MCF 10A (cell line): ENCODE measurements around the gene ZNF385A. TPM values are rescaled to one million over a fixed set of nuclear protein-coding genes. Genes with fewer than 3 reads are reported as not detected.

Source experiments
- BruUV-seq: library from RNA; stranded (reverse); fragments of 400-500 nt; replicated peaks from 2 replicates; lab custom pipeline; 2021; lab: Mats Ljungman, UMichigan
- CTCF ChIA-PET: fragments of 300-600 bp; sonication (Branson Sonifier 250); formaldehyde crosslinking; extraction: SDS; loops from one replicate; lab custom pipeline; 2021; ENCODE audit warnings: antibody characterized with exemption, inconsistent platforms; lab: Yijun Ruan, JAX
- POLR2A ChIA-PET: fragments of 300-600, 350-650 bp; sonication (Branson Sonifier 250); formaldehyde crosslinking; extraction: SDS; loops from one replicate; lab custom pipeline; 2020; ENCODE audit warnings: antibody characterized with exemption, inconsistent platforms; lab: Yijun Ruan, JAX
- DNase-seq: peaks from one replicate; pipeline ENCODE4 v3.0.0-alpha.2; 2018; ENCODE audit not compliant: unreplicated experiment
- H3K27ac Mint-ChIP-seq: one replicate; pipeline ENCODE4 v1.8.0; 2022; ENCODE audit warnings: mild to moderate bottlenecking, low read depth, mixed read lengths; ENCODE audit not compliant: unreplicated experiment
- H3K27me3 Mint-ChIP-seq: one replicate; pipeline ENCODE4 v1.8.0; 2022; ENCODE audit warnings: mixed read lengths; ENCODE audit not compliant: insufficient read depth, unreplicated experiment
- H3K36me3 Mint-ChIP-seq: one replicate; pipeline ENCODE4 v1.8.0; 2022; ENCODE audit warnings: mild to moderate bottlenecking, moderate library complexity, mixed read lengths; ENCODE audit not compliant: insufficient read depth, unreplicated experiment
- H3K4me1 Mint-ChIP-seq: one replicate; pipeline ENCODE4 v1.8.0; 2022; ENCODE audit warnings: mixed read lengths; ENCODE audit not compliant: insufficient read depth, unreplicated experiment
- H3K4me3 Mint-ChIP-seq: one replicate; pipeline ENCODE4 v1.8.0; 2022; ENCODE audit warnings: mild to moderate bottlenecking, moderate library complexity, mixed read lengths; ENCODE audit not compliant: unreplicated experiment
- H3K9me3 Mint-ChIP-seq: one replicate; pipeline ENCODE4 v1.8.0; 2022; ENCODE audit warnings: mixed read lengths; ENCODE audit not compliant: unreplicated experiment
- intact Hi-C: fragments of 100-400 bp; cut with micrococcal nuclease; formaldehyde crosslinking; loops from 2 replicates; pipeline ENCODE4 v1.14.1; 2022
- total RNA-seq: library from RNA; stranded (reverse); gene quantifications from 2 replicates; pipeline ENCODE4 v1.2.3, GENCODE V29; 2022
- TF ChIP-seq, protein P1 (sequence below): fragments of 200-600 bp; IDR thresholded peaks from one replicate; pipeline ENCODE4 v1.8.0; 2022; ENCODE audit warnings: antibody characterized with exemption, mild to moderate bottlenecking; ENCODE audit not compliant: unreplicated experiment

Gene ZNF385A
- total RNA-seq, 1 experiment from 2014 or later = 8.3 TPM

DNA sequence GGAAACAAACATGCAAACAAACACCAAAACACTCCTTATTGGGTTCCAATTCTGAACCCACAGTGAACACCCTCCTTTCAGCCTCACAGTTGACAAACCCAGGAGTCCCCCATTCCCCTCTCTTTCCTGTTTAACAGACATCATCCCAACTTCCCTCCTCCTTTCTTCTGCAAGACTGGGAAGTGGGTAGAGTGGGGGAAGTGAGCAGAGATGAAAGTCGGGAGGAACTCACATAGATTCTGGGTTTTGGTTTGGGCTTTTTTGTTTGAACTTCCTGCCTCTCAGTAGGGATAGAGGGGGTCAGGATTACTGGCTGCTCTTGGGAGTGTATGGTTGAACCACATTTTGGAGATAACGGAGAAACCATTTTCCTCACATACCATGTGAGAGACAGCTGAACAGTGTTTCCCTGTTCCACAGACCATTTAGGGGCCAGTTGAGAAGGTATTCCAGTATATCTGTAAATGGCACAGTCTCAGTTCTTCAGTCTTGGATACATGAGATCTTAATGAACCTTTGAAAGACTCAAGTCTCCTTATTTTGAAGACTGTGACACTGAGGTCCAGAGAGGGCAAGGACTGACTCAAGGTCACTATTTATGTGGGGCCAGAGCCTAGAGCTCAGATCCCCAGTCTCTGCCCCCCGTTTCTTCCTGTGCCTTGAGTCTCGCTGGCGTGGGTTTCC lies 16.4 kb downstream of the ZNF385A start:
- BruUV-seq = no TSS peak
- Mint-ChIP-seq H3K4me3 (no peak overlapping the region), H3K36me3 (no peaks in the 10 kb centered on the region), H3K4me1 (peaks cover 27% of the 10 kb centered on the region), H3K27ac (no peak overlapping the region), H3K27me3 (no peaks in the 10 kb centered on the region), H3K9me3 (no peaks in the 10 kb centered on the region)
- CTCF ChIA-PET = interaction anchor here (0.6 to 4.5 kb wide), 41 partner anchors 10 to 702 kb away, joined by 3 to 59 read pairs (median 4); partner anchors contain the start of gene NFE2
- TF ChIP-seq, protein P1, sequence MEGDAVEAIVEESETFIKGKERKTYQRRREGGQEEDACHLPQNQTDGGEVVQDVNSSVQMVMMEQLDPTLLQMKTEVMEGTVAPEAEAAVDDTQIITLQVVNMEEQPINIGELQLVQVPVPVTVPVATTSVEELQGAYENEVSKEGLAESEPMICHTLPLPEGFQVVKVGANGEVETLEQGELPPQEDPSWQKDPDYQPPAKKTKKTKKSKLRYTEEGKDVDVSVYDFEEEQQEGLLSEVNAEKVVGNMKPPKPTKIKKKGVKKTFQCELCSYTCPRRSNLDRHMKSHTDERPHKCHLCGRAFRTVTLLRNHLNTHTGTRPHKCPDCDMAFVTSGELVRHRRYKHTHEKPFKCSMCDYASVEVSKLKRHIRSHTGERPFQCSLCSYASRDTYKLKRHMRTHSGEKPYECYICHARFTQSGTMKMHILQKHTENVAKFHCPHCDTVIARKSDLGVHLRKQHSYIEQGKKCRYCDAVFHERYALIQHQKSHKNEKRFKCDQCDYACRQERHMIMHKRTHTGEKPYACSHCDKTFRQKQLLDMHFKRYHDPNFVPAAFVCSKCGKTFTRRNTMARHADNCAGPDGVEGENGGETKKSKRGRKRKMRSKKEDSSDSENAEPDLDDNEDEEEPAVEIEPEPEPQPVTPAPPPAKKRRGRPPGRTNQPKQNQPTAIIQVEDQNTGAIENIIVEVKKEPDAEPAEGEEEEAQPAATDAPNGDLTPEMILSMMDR = no peak
- intact Hi-C loops = loop anchor here (1.0 to 10.0 kb wide), 3 partner anchors 71 to 363 kb away; partner anchors contain the start of genes HOXC8 and HOXC9
- POLR2A ChIA-PET = interaction anchor here (0.7 to 1.4 kb wide), 8 partner anchors 9 to 154 kb away, joined by 3 to 9 read pairs (median 4); no protein-coding TSS in a partner anchor
- no peak for DNase-seq

DNA sequence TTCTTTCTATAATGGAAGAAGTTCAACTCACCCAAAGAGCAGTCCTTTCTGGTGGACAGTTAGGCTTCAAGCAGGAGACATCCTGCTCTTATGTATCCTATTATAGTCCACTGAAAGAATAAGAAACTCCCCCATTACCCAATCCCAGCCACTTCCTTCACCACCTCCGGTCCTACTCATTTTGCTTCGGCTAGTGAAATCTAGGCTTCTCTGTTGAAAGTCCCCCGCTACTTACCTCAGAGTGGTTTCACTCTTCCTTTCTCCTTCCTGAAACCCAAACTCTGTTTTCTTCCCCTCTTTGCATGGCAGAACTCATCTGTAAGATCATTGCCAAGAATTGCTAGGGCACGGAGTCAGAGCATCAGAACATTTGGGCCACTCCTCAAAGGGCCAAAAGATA lies 20.1 kb downstream of the ZNF385A start, which contains the start of gene GPR84:
Gene GPR84, minus strand, starts transcription at position 74 of the 400 bp plus-strand sequence. CDS start 635 bp downstream, outside the sequence.
- POLR2A ChIA-PET = no interaction called here
- Mint-ChIP-seq H3K4me1 (peaks cover 19% of the 10 kb centered on the region), H3K27me3 (no peaks in the 10 kb centered on the region), H3K36me3 (no peaks in the 10 kb centered on the region), H3K4me3 (no peak within 1 kb of the TSS), H3K27ac (no peak within 1 kb of the TSS), H3K9me3 (no peaks in the 10 kb centered on the region)
- intact Hi-C loops = loop anchor here (10.0 kb wide), 1 partner anchor 360 kb away; the partner anchor contains the start of genes HOXC8 and HOXC9
- BruUV-seq = no TSS peak
- CTCF ChIA-PET = no interaction called here
- TF ChIP-seq, protein P1 = no peak
- no peak for DNase-seq

DNA sequence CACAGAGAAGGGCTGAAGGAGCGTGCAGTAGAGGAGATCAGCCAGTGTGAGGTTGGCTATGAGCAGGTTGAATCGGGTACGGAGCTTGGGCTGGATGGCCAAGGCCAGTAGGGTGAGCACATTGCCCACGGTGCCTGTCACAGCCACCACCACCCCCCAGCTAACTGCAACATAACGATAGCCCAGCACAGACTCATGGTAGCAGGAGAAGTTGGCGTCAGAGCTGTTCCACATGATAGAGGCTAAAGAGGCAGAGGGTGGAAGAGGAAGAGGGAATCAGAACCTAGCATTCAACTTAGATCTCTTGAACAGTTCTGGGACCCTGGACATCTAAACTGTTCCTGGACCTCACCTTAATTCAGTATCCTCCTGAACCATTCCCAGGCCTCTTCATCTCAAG lies 20.9 kb downstream of the ZNF385A start:
- no peak overlapping the region for H3K27ac Mint-ChIP-seq
- H3K9me3 Mint-ChIP-seq = no peaks in the 10 kb centered on the region
- H3K36me3 Mint-ChIP-seq = no peaks in the 10 kb centered on the region
- POLR2A ChIA-PET = interaction anchor here (1.7 kb wide), 1 partner anchor 76 kb away, joined by 3 read pairs; no protein-coding TSS in a partner anchor
- BruUV-seq = no TSS peak
- intact Hi-C loops = loop anchor here (10.0 kb wide), 1 partner anchor 359 kb away; the partner anchor contains the start of genes HOXC8 and HOXC9
- DNase-seq = no peak
- CTCF ChIA-PET = interaction anchor here (0.6 to 6.1 kb wide), 11 partner anchors 9 to 152 kb away, joined by 3 to 57 read pairs (median 6); no protein-coding TSS in a partner anchor
- H3K4me3 Mint-ChIP-seq = no peak overlapping the region
- H3K27me3 Mint-ChIP-seq = no peaks in the 10 kb centered on the region
- TF ChIP-seq, protein P1 = no peak
- peaks cover 11% of the 10 kb centered on the region for H3K4me1 Mint-ChIP-seq

DNA sequence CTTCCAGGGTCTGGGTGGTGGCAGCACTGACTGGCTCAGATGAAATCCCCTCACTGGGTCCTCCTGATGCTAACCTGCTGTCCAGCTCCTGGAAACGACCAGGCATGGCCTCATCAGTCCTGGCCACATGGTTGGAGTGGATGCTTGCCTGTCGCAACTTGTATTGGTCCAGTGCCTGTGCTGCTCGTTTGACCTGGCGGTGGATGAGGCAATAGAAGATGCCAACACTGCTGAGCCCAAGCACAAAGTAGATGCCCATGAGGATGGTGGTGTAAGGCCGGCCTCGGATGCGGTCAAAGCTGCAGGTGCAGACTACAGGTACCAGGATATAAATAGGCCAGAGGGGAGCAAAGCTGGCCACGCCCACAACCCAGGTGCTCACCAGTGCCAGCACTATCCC lies 21.5 kb downstream of the ZNF385A start:
- Mint-ChIP-seq H3K27ac (no peak overlapping the region), H3K4me3 (no peak overlapping the region), H3K27me3 (no peaks in the 10 kb centered on the region), H3K9me3 (no peaks in the 10 kb centered on the region), H3K36me3 (no peaks in the 10 kb centered on the region), H3K4me1 (peaks cover 7% of the 10 kb centered on the region)
- POLR2A ChIA-PET = interaction anchor here (0.7 to 1.7 kb wide), 2 partner anchors 75 to 316 kb away, joined by 3 read pairs; no protein-coding TSS in a partner anchor
- no peak for DNase-seq
- BruUV-seq = no TSS peak
- TF ChIP-seq, protein P1 = no peak
- CTCF ChIA-PET = interaction anchor here (0.5 to 6.1 kb wide), 18 partner anchors 10 to 230 kb away, joined by 3 to 57 read pairs (median 4); no protein-coding TSS in a partner anchor
- intact Hi-C loops = loop anchor here (10.0 kb wide), 1 partner anchor 358 kb away; the partner anchor contains the start of genes HOXC8 and HOXC9
